Tibial artery (tissue), 4 donors: ENCODE data around the gene GPAT2.
"Not testable (repeated sequence)": the region's sequence is repeated elsewhere in the genome, so short reads cannot be mapped to it uniquely, and the experiment has no call there.

Source experiments
- DNase-seq, 2 donors: peaks; one replicate each; pipeline ENCODE4 v3.0.0-alpha.2; 2019
- H3K27ac ChIP-seq, 2 donors: fragments of 200-600 bp; sonication (generic) in 1 of 2; 1 replicate in 1 of 2; 2 replicates in 1 of 2; pipeline ENCODE4 v1.5.1; 2018 to 2019; ENCODE audit warnings: mild to moderate bottlenecking in 1 of 2
- H3K27me3 ChIP-seq, 2 donors: fragments of 200-600 bp; sonication (generic) in 1 of 2; one replicate each; pipeline versions ENCODE4 v1.5.1 to v1.6.0; 2016 to 2019
- H3K36me3 ChIP-seq, 3 donors: fragments of 200-600 bp; sonication (generic) in 2 of 3; one replicate each; pipeline ENCODE4 v1.5.1; 2016 to 2019; ENCODE audit warnings: mild to moderate bottlenecking in 2 of 3
- H3K4me1 ChIP-seq, 4 donors: fragments of 200-600 bp; sonication (generic) in 2 of 4; 1 replicate in 3 of 4; 2 replicates in 1 of 4; pipeline ENCODE4 v1.5.1; 2016 to 2019
- H3K4me3 ChIP-seq, 2 donors: fragments of 200-600 bp; sonication (generic) in 1 of 2; 1 replicate in 1 of 2; 2 replicates in 1 of 2; pipeline ENCODE4 v1.5.1; 2018 to 2019; ENCODE audit warnings: mild to moderate bottlenecking in 2 of 2
- H3K9me3 ChIP-seq, 3 donors: fragments of 200-600 bp; sonication (generic) in 1 of 3; one replicate each; pipeline ENCODE4 v1.5.1; 2016 to 2019
- intact Hi-C: fragments of 100-400 bp; cut with DNase I; formaldehyde crosslinking; loops from one replicate; pipeline ENCODE4 v1.15.0; 2023; ENCODE audit warnings: low total_unique reads
- TF ChIP-seq, protein P1 (sequence below), 2 experiments: fragments of 200-600 bp in 1 of 2; fragments of 450-650 bp in 1 of 2; IDR thresholded peaks; one replicate each; pipeline ENCODE4 v1.5.1; 2017 to 2019; ENCODE audit warnings: antibody characterized with exemption in 2 of 2, mild to moderate bottlenecking in 1 of 2, moderate library complexity in 1 of 2

Gene GPAT2

DNA sequence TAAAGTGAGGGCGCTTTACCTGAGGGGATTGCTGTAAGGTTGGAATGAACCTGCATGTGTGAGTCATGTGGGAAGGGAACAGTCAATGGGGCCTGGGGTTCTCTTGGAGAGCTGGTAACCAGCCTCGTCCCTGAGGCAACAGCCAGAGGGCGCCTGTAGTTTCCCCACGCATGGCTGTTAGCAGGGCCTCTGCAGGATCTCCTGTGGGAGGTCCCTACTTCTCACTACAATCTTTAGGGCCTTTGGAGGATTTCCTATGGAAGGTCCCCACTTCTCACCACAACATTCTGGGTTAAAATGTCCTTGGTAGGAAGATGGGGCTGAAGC, 23.6 kb downstream of the GPAT2 start:
- H3K4me1 ChIP-seq = peaks cover 0 to 14% (median 9%) of the 10 kb centered on the region in 4 donors
- H3K9me3 ChIP-seq, H3K36me3 ChIP-seq, DNase-seq, H3K27me3 ChIP-seq, intact Hi-C loops: not testable (repeated sequence)
- TF ChIP-seq, protein P1, sequence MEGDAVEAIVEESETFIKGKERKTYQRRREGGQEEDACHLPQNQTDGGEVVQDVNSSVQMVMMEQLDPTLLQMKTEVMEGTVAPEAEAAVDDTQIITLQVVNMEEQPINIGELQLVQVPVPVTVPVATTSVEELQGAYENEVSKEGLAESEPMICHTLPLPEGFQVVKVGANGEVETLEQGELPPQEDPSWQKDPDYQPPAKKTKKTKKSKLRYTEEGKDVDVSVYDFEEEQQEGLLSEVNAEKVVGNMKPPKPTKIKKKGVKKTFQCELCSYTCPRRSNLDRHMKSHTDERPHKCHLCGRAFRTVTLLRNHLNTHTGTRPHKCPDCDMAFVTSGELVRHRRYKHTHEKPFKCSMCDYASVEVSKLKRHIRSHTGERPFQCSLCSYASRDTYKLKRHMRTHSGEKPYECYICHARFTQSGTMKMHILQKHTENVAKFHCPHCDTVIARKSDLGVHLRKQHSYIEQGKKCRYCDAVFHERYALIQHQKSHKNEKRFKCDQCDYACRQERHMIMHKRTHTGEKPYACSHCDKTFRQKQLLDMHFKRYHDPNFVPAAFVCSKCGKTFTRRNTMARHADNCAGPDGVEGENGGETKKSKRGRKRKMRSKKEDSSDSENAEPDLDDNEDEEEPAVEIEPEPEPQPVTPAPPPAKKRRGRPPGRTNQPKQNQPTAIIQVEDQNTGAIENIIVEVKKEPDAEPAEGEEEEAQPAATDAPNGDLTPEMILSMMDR (IDR thresholded peaks at IDR 0.05) = peak in 1 of 2 experiments; percentile 5
- peak overlapping the region; percentile 22 to 58 for H3K27ac ChIP-seq
- H3K4me3 ChIP-seq = peak overlapping the region in 1 of 2 donors; percentile 20

DNA sequence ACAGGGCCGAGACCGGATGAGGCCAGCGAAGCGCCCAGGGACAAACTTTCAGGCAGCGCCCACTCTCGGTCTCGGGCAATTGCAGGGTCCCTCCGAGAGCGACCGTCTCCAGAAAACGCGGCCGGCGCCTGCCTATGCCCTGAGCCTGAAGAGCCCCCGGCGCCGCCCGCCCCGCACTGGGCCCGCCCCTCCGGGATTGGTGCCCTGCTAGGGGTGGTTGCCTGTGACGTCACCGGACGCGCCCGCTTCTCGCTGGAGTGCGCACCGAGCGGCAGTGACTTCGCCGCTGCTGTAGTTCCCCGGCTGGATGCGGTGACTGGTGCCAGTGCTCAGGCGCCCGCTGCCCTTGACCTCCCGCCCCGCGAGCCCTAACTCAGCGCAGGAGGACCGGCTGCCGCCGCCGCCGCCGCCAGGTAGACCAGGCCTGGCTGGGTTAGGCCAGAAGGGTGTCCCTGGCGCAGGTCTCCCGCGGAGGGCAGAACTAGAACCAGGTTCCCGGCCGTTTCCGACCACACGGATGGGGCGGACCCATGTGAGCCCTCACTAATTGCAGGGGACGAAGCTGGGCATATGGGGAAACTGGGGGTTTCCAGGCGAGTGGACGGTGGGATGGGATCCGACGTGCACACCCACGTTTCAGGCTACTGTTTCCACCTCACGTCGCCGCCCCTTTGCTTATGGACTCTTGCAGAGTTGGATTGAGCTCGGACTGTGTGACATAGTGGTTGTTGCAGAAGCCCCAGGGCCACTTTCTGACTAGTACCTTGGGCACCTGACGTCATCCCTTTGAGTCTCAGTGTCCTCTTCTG, 24.2 kb downstream of the GPAT2 start:
- DNase-seq = peak; percentile 97 to 98
- Histone ChIP-seq H3K4me1 (peaks cover 0 to 14% (median 9%) of the 10 kb centered on the region in 4 donors), H3K4me3 (peak overlapping the region; percentile 59 to 67), H3K27ac (peak overlapping the region; percentile 78 to 88)
- H3K9me3 ChIP-seq, H3K27me3 ChIP-seq, intact Hi-C loops, H3K36me3 ChIP-seq: not testable (repeated sequence)

DNA sequence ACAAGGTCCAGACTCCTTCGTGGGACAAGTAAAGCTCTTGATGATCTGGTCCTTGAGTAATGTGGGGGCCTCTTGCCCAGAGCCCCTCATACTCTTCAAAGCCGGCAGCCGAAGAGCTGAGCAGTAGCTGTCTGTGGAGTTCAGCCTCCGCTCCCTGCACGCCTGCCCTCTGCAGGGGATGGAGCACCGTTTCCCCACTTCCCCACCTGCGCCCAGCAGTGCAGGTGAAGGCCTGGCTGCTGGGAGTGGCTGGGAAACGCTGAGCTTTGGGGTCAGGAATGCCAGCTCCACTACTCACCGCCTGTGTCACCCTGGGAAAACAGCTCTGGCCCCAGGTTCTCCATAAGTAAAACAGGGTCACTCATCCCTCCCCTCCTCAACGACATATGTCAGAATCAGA, 24.9 kb downstream of the GPAT2 start:
- Histone ChIP-seq H3K27ac (peak overlapping the region; percentile 78 to 88), H3K4me1 (peaks cover 0 to 14% (median 9%) of the 10 kb centered on the region in 4 donors), H3K4me3 (peak overlapping the region; percentile 59 to 67)
- H3K36me3 ChIP-seq, H3K27me3 ChIP-seq, H3K9me3 ChIP-seq, intact Hi-C loops, DNase-seq: not testable (repeated sequence)

DNA sequence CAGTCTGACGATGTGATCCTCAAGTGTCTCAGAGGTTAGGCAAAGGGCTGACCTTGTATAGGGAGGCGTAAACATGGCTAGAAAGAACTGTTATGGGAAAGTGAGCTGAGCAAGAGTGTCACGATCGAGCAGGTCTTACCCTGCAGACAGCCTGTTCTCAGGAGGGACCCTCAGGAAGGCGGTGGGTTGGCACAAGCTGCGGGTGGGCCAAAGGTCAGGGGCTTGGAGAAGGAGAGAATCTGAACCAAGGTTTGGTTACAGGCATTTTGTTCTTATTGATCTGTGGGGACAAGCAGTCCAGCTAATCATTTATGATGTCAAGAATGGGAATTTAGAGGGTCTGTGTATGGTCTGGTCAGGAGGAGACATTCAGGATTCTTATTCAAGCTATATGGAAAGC, 26.7 kb downstream of the GPAT2 start:
- H3K9me3 ChIP-seq, intact Hi-C loops, H3K27ac ChIP-seq, H3K4me3 ChIP-seq, DNase-seq, H3K27me3 ChIP-seq, H3K36me3 ChIP-seq: not testable (repeated sequence)
- peaks cover 0 to 14% (median 9%) of the 10 kb centered on the region in 4 donors for H3K4me1 ChIP-seq

DNA sequence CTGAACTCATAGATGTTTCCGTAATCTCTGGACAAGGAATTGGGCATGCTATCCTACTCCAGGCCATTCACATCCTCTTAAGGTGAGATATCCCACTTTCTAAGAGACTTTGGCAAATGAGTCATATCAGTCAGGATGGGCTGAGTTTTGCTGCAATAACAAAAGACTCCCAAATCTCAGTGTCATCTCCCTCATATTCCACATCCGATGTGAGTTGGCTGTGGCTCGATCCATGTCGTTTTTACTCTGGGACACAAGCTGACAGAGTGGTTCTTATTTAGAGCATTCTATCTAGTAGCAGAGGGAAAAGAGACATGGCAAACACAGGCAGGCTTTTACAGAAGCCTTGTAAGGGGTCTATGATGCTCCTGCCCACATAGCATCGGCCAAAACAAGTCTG, 28.5 kb downstream of the GPAT2 start:
- H3K27ac ChIP-seq, intact Hi-C loops, H3K9me3 ChIP-seq, H3K4me3 ChIP-seq, DNase-seq, H3K27me3 ChIP-seq, H3K36me3 ChIP-seq: not testable (repeated sequence)
- peaks cover 0 to 12% (median 8%) of the 10 kb centered on the region in 4 donors for H3K4me1 ChIP-seq

DNA sequence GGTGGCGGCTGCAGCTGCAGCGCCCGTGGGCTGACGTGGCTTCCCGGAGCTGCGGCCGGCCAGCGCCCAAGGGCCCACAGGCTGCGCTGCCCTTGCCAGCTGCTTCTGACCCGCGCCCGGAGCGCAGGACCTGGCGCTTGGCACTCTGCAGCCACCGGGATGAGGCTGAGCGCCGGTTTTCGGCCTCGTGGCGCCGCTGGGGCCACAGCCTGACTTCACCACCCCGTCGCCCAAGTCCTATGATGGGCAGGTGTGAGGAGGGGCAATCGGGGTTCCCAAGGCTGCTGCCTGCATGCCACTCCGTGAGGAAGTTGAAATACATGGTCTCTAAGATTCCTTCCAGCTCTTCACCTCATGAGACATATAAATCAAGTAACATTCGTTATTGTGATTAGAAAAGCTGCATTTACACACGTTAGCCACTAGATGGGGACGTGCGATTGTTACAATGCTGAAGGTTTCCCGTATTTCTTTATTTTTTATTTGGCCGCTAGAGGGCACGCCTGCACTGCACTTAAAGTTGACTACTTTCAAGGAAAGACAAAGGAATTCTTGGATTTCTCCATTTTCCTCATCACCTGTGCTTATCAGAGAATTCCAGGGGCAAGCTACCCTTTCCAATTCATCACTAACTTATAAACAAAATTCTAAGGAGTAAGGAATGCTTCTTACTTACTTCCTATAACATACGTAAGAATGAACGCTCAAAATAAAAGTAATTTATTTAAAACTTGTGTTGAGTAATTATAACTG, 42.0 kb downstream of the GPAT2 start:
- TF ChIP-seq, protein P1 (IDR thresholded peaks at IDR 0.05) = peak; percentile 83 to 98
- peak; percentile 62 to 71 for DNase-seq
- H3K36me3 ChIP-seq, H3K9me3 ChIP-seq, H3K27me3 ChIP-seq, intact Hi-C loops, H3K4me1 ChIP-seq: not testable (repeated sequence)
- Histone ChIP-seq H3K27ac (peak overlapping the region; percentile 86 to 88), H3K4me3 (peak overlapping the region; percentile 57 to 76)

DNA sequence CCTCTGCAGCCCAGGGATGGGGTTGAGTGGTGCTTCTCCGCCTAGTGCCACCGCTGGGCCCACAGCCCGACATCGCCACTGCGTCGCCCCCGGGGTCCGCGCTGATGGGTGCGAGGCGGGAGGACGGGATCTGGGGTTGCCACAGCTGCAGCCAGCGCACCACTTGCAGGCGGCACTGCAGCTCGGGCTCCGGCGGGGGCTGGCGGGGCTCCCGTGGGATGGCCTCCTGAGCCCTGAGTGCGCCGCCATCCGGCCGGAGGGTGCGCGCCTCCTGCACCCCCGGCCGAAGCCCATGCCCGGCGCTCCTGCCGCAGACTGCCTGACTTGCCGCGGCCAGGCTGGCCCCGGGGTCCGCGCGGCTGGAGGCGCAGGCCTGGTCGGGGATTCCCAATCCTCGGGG, 42.6 kb downstream of the GPAT2 start:
- peak in 1 of 2 donors; percentile 66 for DNase-seq
- H3K36me3 ChIP-seq, H3K27me3 ChIP-seq, intact Hi-C loops, H3K9me3 ChIP-seq, H3K4me1 ChIP-seq: not testable (repeated sequence)
- H3K4me3 ChIP-seq = peak overlapping the region; percentile 57 to 76
- peak overlapping the region; percentile 86 to 88 for H3K27ac ChIP-seq

DNA sequence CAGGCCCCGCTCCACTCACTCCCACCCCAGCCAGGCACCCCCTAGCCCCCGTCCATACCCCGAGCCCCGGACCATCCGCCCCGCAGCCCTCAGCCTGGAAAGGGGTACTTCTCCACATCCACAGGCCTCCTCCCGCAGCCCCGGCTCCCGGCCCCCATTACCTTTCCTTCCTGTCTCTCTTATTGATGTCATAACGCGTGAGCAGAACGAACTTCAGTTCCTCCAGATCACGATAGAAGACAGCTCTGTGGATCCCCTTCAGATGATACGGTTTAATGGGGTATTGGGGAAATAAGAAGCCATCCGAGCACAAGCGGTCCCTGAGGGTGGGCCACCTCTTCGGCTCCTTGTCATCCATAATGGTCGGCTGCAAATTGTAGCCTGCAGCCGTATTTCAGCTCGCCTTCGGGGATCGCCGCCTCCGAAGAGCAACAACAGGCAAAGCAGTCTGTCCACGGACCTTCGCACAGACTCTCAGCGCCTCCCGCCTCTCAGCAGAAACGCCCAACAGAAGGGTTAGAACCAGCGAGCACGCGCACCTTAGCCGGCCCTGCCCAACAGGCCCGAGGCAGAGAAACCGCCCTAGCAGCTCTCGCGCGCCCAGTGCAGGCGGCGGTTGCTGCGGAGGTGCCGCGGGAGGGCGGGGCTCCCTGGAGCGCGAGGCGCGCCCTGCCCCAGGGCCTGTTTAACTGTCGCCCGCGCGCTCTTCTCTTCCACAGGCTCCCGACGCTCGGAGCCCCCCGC, 43.2 kb downstream of the GPAT2 start, which contains the start of gene ANKRD36C:
Gene ANKRD36C, minus strand, starts transcription at position 474 of the 744 bp plus-strand sequence. Its CDS starts 116 bp downstream, at position 358.
- intact Hi-C loops, H3K9me3 ChIP-seq, H3K27me3 ChIP-seq, H3K4me1 ChIP-seq, H3K36me3 ChIP-seq: not testable (repeated sequence)
- peak within 1 kb of the TSS; percentile 86 to 88 for H3K27ac ChIP-seq
- peak within 1 kb of the TSS; percentile 57 to 76 for H3K4me3 ChIP-seq
- peak in 1 of 2 donors; percentile 67 for DNase-seq

DNA sequence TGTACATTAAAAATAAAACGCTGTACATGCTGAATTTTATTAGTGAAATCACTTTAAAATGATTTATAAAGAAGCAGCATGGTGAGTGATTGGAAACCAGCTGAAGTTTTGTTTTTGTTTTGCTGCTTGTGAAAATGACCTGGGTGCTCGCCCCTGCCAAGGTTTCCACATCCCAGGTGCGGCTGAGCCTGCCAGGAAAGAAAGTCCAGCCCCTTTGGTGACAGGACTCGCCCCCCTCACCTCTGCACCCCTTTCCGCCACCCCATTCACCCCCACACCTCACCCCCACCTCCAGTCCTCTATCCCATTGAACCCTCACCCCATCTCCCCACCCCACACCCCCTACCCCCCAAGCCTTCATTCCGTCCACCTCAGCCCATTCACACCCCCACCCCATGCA, 43.8 kb downstream of the GPAT2 start:
- peak overlapping the region; percentile 57 to 76 for H3K4me3 ChIP-seq
- H3K27ac ChIP-seq = peak overlapping the region; percentile 85 to 86
- H3K27me3 ChIP-seq, intact Hi-C loops, H3K36me3 ChIP-seq, H3K4me1 ChIP-seq, DNase-seq, H3K9me3 ChIP-seq: not testable (repeated sequence)
